GM18951 (cell line): ENCODE measurements around the gene CST7.

Experiments
- POLR2A ChIP-seq: IDR thresholded peaks from 4 replicates; pipeline ENCODE4 v1.6.1; 2011; ENCODE audit warnings: mild to moderate bottlenecking; ENCODE audit not compliant: insufficient read length, insufficient read depth; ENCODE audit errors: extremely low read depth
- in situ Hi-C: fragments of 300-500 bp; cut with MboI; formaldehyde crosslinking; loops from one replicate; pipeline ENCODE4 v1.12.0; 2022; ENCODE audit warnings: low sequenced_read_pairs, mixed read lengths, inconsistent platforms; ENCODE audit not compliant: unreplicated experiment

Gene CST7

GRCh38 chr20:24968278-24968800, 19.3 kb downstream of the CST7 start:
- TF ChIP-seq POLR2A, result no peak
- in situ Hi-C loops, result no loop called here

DNA sequence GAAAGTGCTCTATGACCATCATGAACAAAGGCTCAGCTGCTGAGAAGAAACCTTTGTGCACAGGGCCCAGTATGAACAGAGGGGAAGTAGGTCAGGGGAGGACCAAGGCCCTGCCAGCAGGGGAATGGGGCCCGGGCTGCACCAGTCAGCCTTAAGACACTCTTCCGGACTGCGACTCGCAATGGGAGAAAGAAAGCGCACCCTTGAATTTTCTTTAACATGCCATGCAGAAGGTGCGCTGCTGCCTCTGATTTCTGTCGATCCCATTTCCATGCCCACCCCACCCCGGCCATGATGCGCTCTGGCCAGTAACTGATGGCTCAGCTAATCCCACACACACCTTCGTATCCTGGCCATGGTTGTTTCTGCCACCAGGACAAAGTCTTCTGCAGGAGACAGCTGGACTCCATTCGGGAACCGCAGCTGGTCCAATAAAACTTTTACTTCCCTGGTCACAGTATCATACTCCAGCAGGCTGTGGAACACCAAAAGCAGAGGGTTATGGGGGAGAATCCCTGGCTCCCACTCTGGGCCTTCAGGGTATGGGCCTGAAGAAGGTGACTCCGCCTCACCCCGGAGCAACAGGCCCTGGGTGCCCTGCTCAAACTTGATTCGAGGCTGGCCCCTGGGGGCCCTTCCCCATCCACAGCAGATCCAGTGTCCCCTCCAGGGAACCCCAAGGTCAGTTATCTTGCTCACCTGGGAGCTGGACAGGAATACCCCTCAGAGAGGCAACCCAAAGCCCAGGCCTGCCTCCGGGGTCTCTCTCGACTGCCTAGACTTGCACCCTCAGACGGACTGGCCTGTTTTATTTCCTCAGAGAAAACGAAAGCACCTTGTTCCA, 20.3 kb downstream of the CST7 start:
- TF ChIP-seq POLR2A, result no peak
- in situ Hi-C loops, result no loop called here

GRCh38 chr20:24970030-24970553, 21.0 kb downstream of the CST7 start:
- in situ Hi-C loops, result no loop called here
- no peak for TF ChIP-seq POLR2A

DNA sequence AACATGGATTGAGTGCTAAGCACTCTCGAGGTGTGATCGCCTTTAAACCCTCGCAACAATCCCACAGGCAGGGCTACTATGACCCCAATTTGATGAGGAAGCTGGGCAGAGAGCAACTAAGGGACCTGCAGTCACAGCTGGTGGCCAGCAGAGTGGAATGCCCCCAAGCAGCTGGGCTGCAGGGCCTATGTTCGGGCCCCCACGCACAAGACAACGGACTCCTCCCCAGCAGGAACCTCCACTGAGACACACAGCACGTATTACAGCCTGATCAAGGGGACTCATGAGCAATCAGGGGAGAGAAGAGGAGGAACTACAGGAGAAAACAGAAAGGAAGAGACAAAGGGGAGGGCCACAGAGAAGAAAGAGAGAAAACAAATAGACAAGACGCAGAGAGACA, 21.7 kb downstream of the CST7 start:
- in situ Hi-C loops, result no loop called here
- TF ChIP-seq POLR2A, result no peak

DNA sequence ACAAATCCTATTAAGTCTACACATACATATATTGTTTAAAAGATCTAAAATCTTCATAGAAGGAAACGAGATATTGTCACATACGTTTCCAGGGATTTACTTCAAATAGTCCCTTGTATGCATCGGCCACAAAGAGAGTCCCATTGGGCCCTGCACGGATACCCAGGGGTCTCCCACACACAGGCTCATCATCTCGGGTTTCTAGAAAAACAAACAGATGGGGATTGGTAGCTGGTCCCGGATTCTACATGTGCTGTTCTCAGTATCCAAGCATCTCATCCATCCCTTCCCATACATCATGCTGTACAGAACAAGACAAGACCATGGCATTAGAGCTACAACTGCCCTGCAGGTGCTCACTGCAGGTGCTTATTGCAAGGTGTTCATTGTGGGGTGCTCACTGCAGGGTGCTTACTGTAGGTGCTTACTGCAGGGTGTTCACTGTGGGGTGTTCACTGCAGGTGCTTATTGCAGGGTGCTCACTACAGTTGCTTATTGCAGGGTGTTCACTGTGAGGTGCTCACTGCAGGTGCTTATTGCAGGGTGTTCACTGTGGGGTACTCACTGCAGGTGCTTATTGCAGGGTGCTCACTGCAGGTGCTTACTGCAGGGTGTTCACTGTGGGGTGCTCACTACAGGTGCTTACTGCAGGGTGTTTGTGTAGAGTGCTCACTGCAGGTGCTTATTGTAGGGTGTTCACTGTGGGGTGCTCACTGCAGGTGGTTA, 22.5 kb downstream of the CST7 start:
- in situ Hi-C loops, result no loop called here

GRCh38 chr20:24972341-24972740, 23.3 kb downstream of the CST7 start:
- no peak for TF ChIP-seq POLR2A
- in situ Hi-C loops, result no loop called here

More for the DNA sequence above, 22.5 kb downstream of the CST7 start:
- no peak for TF ChIP-seq POLR2A

DNA sequence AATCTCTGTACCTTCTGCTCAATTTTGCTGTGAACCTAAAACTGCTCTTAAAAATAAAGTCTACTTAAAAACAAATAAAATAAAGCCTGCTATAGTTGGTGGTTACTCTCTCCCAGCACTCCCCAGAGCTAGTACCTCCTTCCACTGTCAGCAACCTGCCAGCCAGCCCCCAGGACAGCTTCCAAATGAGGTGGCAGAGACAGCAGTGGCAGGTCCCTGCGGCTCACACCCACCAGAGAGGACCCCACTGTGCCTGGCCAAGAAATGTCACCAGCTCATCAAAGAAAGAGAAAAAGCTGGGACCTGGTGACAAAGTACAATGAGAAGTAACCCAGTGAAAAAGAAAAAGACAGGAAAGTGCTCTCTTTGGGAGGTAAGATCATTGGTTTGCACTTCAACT, 28.3 kb downstream of the CST7 start:
- no peak for TF ChIP-seq POLR2A
- in situ Hi-C loops, result loop anchor here (25.0 kb wide), 1 partner anchor 210 kb away; the partner anchor contains the start of gene ENTPD6

- TF ChIP-seq POLR2A, result no peak
- in situ Hi-C loops, result loop anchor here (25.0 kb wide), 1 partner anchor 210 kb away; the partner anchor contains the start of gene ENTPD6
Observed at GRCh38 chr20:24977797-24978196, 28.7 kb downstream of the CST7 start.

DNA sequence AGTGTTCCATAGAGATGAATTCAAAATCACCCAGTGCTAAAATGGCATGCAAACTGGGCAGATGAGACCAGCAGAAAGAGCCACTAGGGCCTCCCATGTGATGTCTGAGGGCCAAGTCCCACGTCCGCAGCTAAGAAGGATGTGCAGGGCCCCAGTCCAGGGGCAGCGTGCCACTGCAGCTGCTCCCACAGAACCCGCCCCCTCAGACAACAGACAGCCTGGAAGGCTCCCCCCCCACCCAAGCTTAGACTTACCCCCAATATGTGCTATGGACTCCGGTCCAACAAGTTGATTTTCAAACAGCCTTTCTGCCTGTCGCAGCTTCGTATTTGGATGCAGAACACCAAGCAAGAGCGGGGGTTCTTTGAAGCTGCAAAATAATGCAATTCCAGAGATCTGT, 29.4 kb downstream of the CST7 start:
- in situ Hi-C loops, result loop anchor here (25.0 kb wide), 1 partner anchor 209 kb away; the partner anchor contains the start of gene ENTPD6
- TF ChIP-seq POLR2A, result no peak

- in situ Hi-C loops, result loop anchor here (25.0 kb wide), 1 partner anchor 208 kb away; the partner anchor contains the start of gene ENTPD6
- no peak for TF ChIP-seq POLR2A
Observed at GRCh38 chr20:24979036-24979960, 30.2 kb downstream of the CST7 start.

DNA sequence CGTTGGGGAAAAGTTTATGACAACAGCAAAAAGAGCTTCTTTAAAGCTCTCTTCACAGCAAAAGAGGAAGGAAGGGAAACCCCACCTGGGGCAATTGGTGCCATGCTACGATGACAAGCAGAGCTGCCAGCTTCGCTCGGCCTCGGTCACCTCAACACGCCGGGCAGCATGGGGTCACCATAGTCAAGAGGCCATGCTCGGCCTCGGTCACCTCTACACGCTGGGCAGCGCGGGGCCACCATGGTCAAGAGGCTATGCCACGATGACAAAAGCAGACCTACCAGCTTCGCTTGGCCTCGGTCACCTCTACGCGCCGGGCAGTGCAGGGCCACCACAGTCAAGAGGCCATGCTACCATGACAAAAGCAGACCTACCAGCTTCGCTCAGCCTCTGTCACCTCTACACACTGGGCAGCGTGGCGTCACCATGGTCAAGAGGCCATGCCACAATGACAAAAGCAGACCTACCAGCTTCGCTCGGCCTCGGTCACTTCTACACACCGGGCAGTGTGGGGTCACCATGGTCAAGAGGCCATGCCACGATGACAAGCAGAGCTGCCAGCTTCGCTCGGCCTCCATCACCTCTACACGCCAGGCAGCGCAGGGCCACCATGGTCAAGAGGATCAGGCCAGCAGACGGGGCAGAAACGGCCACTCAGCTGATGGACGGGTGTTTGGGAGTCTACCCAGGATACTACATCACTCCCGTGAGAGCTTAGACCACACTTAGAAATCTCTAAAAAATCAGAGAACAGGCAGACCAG, 31.4 kb downstream of the CST7 start:
- TF ChIP-seq POLR2A, result no peak
- in situ Hi-C loops, result loop anchor here (25.0 kb wide), 1 partner anchor 207 kb away; the partner anchor contains the start of gene ENTPD6
